ENCODE results near the gene ARF3. TPM values are rescaled to one million over a fixed set of nuclear protein-coding genes. Genes with fewer than 3 reads are reported as not detected.
"Not testable (repeated sequence)": the region's sequence is repeated elsewhere in the genome, so short reads cannot be mapped to it uniquely, and the experiment has no call there.

The ARF3 gene
- total RNA-seq, 1 donor from 2014 or later = 144 TPM

- ATAC-seq = peak; percentile 83
Observed at GRCh38 chr12:48925304-48926011, 31.8 kb downstream of the ARF3 start, which contains the start of gene FKBP11. Gene FKBP11 (minus strand): TSS chr12:48925492. CDS start chr12:48925428, 64 bp downstream.

GRCh38 chr12:48924617-48925303 lies 32.5 kb downstream of the ARF3 start:
- peak; percentile 74 for ATAC-seq

GRCh38 chr12:48923117-48923516 lies 34.2 kb downstream of the ARF3 start:
- ATAC-seq = no peak

GRCh38 chr12:48917857-48918537 lies 39.3 kb downstream of the ARF3 start:
- ATAC-seq = no peak

- no peak for ATAC-seq
Observed at GRCh38 chr12:48910196-48910595, 47.1 kb downstream of the ARF3 start.

- ATAC-seq = not testable (repeated sequence)
Observed at GRCh38 chr12:48909698-48910097, 47.6 kb downstream of the ARF3 start.

GRCh38 chr12:48907245-48907644 lies 50.0 kb downstream of the ARF3 start:
- no peak for ATAC-seq

- peak; percentile 77 for ATAC-seq
Observed at GRCh38 chr12:48903982-48904411, 53.3 kb downstream of the ARF3 start.

GRCh38 chr12:48903363-48903981 lies 53.8 kb downstream of the ARF3 start:
- ATAC-seq = no peak

GRCh38 chr12:48901278-48901677 lies 56.0 kb downstream of the ARF3 start:
- peak; percentile 32 for ATAC-seq

- ATAC-seq = no peak
Observed at GRCh38 chr12:48899651-48900050, 57.6 kb downstream of the ARF3 start.

GRCh38 chr12:48894271-48894670 lies 63.0 kb downstream of the ARF3 start:
- ATAC-seq = no peak

GRCh38 chr12:48890657-48891418 lies 66.4 kb downstream of the ARF3 start:
- peak; percentile 91 for ATAC-seq

- no peak for ATAC-seq
Observed at GRCh38 chr12:48889679-48890078, 67.6 kb downstream of the ARF3 start.

Other genes with a start within 250 kb of the ARF3 start
- 17.9 TPM for gene CCNT1, start 240.8 kb downstream of the ARF3 start, total RNA-seq
- gene ADCY6, start 168.4 kb downstream of the ARF3 start, total RNA-seq = 11.1 TPM
- 28.8 TPM for gene CACNB3, start 139.0 kb downstream of the ARF3 start, total RNA-seq
- gene DDX23, start 105.3 kb downstream of the ARF3 start, total RNA-seq = 37.3 TPM
- gene RND1, start 91.6 kb downstream of the ARF3 start, total RNA-seq = 2.6 TPM
- 13.1 TPM for gene FKBP11, start 32.0 kb downstream of the ARF3 start, total RNA-seq
- gene WNT10B, start 14.2 kb upstream of the ARF3 start, total RNA-seq = 0.48 TPM
- gene WNT1, start 20.8 kb upstream of the ARF3 start, total RNA-seq = not detected
- gene DDN, start 41.9 kb upstream of the ARF3 start, total RNA-seq = 0.28 TPM
- 52.8 TPM for gene PRKAG1, start 61.3 kb upstream of the ARF3 start, total RNA-seq
- 48.2 TPM for gene KMT2D, start 103.3 kb upstream of the ARF3 start, total RNA-seq
- gene RHEBL1, start 112.5 kb upstream of the ARF3 start, total RNA-seq = 0.44 TPM
- gene DHH, start 137.3 kb upstream of the ARF3 start, total RNA-seq = 0.12 TPM
- gene LMBR1L, start 153.4 kb upstream of the ARF3 start, total RNA-seq = 24.4 TPM
- 536 TPM for gene TUBA1B, start 173.9 kb upstream of the ARF3 start, total RNA-seq
- gene TUBA1A, start 231.6 kb upstream of the ARF3 start, total RNA-seq = 14.0 TPM